Parathyroid adenoma (tissue), 2 donors: ENCODE measurements around the gene SPOCK1.

Experiments used
- H2AFZ ChIP-seq: fragments of 300-600 bp; sonication (generic); one replicate; pipeline ENCODE4 v1.7.0; 2017; ENCODE audit warnings: antibody characterized with exemption, mild to moderate bottlenecking
- H3K27ac ChIP-seq: fragments of 300-600 bp; sonication (generic); one replicate; pipeline ENCODE4 v1.7.0; 2017
- H3K27me3 ChIP-seq: fragments of 300-600 bp; sonication (generic); one replicate; pipeline ENCODE4 v1.7.0; 2017; ENCODE audit warnings: low read length; ENCODE audit not compliant: control insufficient read depth, insufficient read depth
- H3K36me3 ChIP-seq: fragments of 300-600 bp; sonication (generic); one replicate; pipeline ENCODE4 v1.7.0; 2017; ENCODE audit warnings: low read length; ENCODE audit not compliant: control insufficient read depth, insufficient read depth
- H3K4me1 ChIP-seq: fragments of 300-600 bp; sonication (generic); one replicate; pipeline ENCODE4 v1.7.0; 2017; ENCODE audit warnings: control low read depth
- H3K4me2 ChIP-seq: fragments of 300-600 bp; sonication (generic); one replicate; pipeline ENCODE4 v1.7.0; 2017; ENCODE audit warnings: low read length
- H3K4me3 ChIP-seq: fragments of 300-600 bp; sonication (generic); one replicate; pipeline ENCODE4 v1.7.0; 2017; ENCODE audit warnings: low read depth, low read length
- H3K79me2 ChIP-seq: fragments of 300-600 bp; sonication (generic); one replicate; pipeline ENCODE4 v1.7.0; 2017; ENCODE audit warnings: control low read depth
- H3K9ac ChIP-seq: fragments of 300-600 bp; sonication (generic); one replicate; pipeline ENCODE4 v1.7.0; 2017; ENCODE audit warnings: mild to moderate bottlenecking
- H3K9me3 ChIP-seq: fragments of 300-600 bp; sonication (generic); one replicate; pipeline ENCODE4 v1.7.0; 2017; ENCODE audit warnings: low read length; ENCODE audit not compliant: control insufficient read depth
- CTCF ChIP-seq: fragments of 300-600 bp; sonication (generic); IDR thresholded peaks from one replicate; pipeline ENCODE4 v1.7.0; 2017; ENCODE audit warnings: antibody characterized with exemption, mild to moderate bottlenecking
- donor health status: primary hyperparathyroidism.

SPOCK1 gene

GRCh38 chr5:137488974-137489373 is 10.2 kb downstream of the SPOCK1 start:
- no peak for TF ChIP-seq CTCF
- Histone ChIP-seq H3K27me3 (no peaks in the 10 kb centered on the region), H3K36me3 (no peaks in the 10 kb centered on the region), H3K9me3 (no peaks in the 10 kb centered on the region), H3K4me2 (no peak overlapping the region), H3K4me1 (no peaks in the 10 kb centered on the region), H2AFZ (no peak overlapping the region), H3K9ac (no peak overlapping the region), H3K79me2 (no peaks in the 10 kb centered on the region), H3K4me3 (no peak overlapping the region), H3K27ac (no peak overlapping the region)

DNA sequence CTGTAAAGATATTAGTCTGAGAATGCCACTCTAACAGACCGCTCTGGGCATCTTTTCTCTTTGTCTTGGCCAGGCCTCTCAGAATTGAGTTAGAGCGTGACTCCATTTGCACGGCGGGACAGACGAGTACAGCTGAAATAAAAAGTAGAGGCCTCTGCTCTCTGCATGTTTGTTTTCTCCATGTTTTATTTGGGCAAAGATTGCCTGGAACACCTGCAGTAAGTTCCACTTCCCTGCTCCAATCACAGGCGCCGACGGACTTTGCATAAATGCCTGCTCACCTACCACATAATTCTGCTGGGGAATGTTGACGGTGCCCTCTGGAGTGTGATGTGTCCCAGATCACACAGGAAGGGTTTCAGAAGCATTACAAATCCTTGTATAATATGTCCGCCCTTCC is 10.6 kb downstream of the SPOCK1 start:
- Histone ChIP-seq H3K36me3 (no peaks in the 10 kb centered on the region), H3K79me2 (no peaks in the 10 kb centered on the region), H3K9ac (no peak overlapping the region), H3K27ac (no peak overlapping the region), H3K4me3 (no peak overlapping the region), H3K4me1 (no peaks in the 10 kb centered on the region), H2AFZ (no peak overlapping the region), H3K4me2 (no peak overlapping the region), H3K9me3 (no peaks in the 10 kb centered on the region), H3K27me3 (no peaks in the 10 kb centered on the region)
- no peak for TF ChIP-seq CTCF

DNA sequence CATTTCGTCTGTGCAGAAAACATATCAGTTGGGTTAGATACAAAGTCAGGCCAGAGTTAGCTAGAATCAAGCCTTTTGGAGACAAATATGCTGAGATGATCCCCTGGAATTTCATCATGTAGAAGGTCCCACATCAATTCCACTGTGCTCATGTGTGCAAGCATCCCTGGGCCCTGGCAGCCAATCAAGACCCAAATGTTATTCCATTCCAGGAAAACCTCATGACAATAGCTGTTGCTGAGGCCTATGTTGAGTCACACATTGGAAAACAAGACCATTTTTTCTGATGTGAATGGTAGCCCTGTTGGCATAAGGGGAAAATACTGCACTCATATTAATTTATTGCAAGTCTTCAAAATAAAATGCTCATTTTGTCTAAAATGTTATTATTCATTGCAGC is 11.5 kb downstream of the SPOCK1 start:
- H3K79me2 ChIP-seq = no peaks in the 10 kb centered on the region
- H3K36me3 ChIP-seq = no peaks in the 10 kb centered on the region
- H3K4me3 ChIP-seq = no peak overlapping the region
- TF ChIP-seq CTCF = no peak
- H3K4me1 ChIP-seq = no peaks in the 10 kb centered on the region
- H3K27ac ChIP-seq = no peak overlapping the region
- no peaks in the 10 kb centered on the region for H3K27me3 ChIP-seq
- H2AFZ ChIP-seq = no peak overlapping the region
- H3K9ac ChIP-seq = no peak overlapping the region
- H3K9me3 ChIP-seq = no peaks in the 10 kb centered on the region
- H3K4me2 ChIP-seq = no peak overlapping the region

- Histone ChIP-seq H3K4me1 (no peaks in the 10 kb centered on the region), H3K4me3 (no peak overlapping the region), H3K27me3 (no peaks in the 10 kb centered on the region), H3K27ac (no peak overlapping the region), H2AFZ (no peak overlapping the region), H3K79me2 (no peaks in the 10 kb centered on the region), H3K4me2 (no peak overlapping the region), H3K9ac (no peak overlapping the region), H3K36me3 (no peaks in the 10 kb centered on the region), H3K9me3 (no peaks in the 10 kb centered on the region)
- TF ChIP-seq CTCF = no peak
These were observed 12.4 kb downstream of the SPOCK1 start for GRCh38 chr5:137486707-137487106.

DNA sequence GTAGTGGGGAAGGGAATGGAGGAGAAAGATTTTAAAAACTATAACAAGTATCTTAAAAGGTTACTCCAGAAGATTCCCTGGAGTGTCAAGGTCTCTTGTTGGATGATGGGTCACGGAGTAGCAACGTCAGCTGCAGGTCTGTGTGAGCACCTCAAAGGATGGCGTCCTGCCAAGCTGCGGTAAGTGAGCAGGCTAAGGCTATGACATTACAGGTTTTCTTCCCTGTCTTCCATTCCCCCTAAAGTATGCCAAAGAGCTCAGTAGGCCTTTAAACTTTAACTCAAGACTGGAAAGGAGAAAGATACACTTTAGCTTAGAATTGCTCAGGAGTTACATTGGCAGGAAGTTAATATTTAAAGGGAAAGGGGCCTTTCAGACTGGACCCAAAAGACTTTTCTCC is 17.5 kb downstream of the SPOCK1 start:
- H3K36me3 ChIP-seq = no peaks in the 10 kb centered on the region
- H2AFZ ChIP-seq = no peak overlapping the region
- no peak overlapping the region for H3K4me2 ChIP-seq
- H3K9me3 ChIP-seq = no peaks in the 10 kb centered on the region
- no peak for TF ChIP-seq CTCF
- no peak overlapping the region for H3K27ac ChIP-seq
- no peaks in the 10 kb centered on the region for H3K27me3 ChIP-seq
- H3K79me2 ChIP-seq = no peaks in the 10 kb centered on the region
- H3K9ac ChIP-seq = no peak overlapping the region
- H3K4me3 ChIP-seq = no peak overlapping the region
- H3K4me1 ChIP-seq = peaks cover 3% of the 10 kb centered on the region
